HG03108 (cell line): ENCODE results near the gene NID1.
"Not testable (repeated sequence)": the region's sequence is repeated elsewhere in the genome, so short reads cannot be mapped to it uniquely, and the experiment has no call there.

Experiments used
- ATAC-seq: cut with Tn5 transposase; IDR thresholded peaks from one replicate; pipeline ENCODE4 v1.9.1; 2021; ENCODE audit warnings: moderate library complexity; ENCODE audit not compliant: unreplicated experiment

NID1 gene

DNA sequence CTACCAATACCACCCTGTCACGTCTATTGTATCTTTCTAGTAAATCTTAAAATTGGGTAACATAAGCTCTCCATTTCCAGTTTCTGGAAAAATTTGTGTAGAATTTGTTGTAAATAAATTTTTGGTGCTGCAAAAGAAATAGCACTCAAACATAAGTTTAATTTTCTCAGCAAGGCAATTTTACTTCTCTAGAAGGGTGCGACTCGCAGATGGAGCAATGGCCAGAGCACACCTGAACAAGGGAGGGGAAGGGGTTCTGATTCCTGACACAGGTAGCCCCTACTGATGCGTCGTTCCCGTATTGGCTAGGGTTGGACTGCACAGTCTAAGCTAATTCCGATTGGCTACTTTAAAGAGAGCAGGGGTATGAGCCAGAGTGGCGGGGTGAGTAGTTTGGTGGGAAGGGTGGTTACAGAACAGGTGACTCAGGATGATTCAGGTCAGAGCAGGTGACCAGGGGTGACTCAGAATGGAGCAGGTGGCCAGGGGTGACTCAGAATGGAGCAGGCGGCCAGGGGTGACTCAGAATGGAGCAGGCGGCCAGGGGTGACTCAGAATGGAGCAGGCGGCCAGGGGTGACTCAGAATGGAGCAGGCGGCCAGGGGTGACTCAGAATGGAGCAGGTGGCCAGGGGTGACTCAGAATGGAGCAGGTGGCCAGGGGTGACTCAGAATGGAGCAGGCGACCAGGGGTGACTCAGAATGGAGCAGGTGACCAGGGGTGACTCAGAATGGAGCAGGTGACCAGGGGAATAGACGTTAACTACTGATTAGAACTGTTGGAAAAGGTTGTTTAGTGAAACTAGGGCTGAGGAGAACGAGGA lies 32.0 kb upstream of the NID1 start:
- not testable (repeated sequence) for ATAC-seq

GRCh38 chr1:236095705-236096520 lies 31.0 kb upstream of the NID1 start:
- ATAC-seq: no peak

DNA sequence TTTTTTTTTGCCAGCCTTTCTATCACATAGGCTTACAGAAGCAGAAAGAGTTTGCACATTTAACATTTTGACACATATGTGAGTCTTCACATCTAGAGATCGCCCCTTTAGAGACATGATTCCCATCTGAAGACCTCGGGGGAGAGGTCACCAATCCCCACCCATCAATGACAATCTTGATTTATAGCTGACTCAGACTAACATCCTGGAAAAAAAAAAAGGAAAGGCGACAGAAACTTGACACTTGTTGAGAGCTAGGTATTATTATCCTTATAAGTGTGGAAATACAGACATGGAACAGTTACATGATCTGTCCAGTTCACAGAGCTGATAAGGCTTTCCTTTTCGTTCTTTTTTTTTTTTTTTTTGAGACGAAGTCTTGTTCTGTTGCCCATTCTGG lies 28.0 kb upstream of the NID1 start:
- ATAC-seq: no peak

DNA sequence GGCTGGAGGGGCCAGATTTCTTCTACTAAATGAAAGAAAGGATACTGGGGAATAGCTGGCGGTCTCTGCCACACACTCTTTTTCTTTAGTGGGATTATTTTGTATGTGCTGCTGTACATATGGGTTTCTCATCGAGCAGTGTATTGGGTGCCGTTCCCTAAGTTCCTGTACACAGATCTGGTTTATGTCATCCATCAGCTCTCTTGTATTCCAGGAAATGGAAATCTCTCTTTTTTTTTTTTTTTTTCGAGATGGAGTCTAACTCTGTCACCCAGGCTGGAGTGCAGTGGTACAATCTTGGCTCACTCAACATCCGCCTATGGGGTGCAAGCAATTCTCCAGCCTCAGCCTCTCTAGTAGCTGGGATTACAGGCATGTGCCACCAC lies 27.0 kb upstream of the NID1 start:
- ATAC-seq: no peak

- ATAC-seq: no peak
Measured at GRCh38 chr1:236090741-236091147, 25.9 kb upstream of the NID1 start.

- no peak for ATAC-seq
Measured at GRCh38 chr1:236089046-236089773, 24.3 kb upstream of the NID1 start.

DNA sequence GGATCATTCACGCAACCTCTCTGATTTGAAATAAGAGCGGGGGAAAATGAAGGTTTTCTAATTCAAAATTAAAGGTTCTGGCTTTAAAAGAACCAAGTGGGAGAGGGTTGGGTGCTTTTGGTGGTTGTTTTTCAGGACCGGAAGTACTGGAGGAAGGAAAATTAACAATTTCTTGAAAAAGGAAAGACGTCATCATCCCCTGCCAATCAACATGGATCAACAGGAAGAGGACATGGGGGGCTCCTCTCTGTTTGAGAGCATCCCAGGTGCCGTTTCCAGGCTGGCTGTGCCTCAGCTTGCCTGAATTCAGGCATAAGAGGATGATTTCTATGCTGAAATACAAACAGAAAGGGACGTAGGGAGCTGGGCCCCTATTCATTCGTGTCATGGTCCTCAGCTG lies 21.6 kb upstream of the NID1 start:
- ATAC-seq: no peak

DNA sequence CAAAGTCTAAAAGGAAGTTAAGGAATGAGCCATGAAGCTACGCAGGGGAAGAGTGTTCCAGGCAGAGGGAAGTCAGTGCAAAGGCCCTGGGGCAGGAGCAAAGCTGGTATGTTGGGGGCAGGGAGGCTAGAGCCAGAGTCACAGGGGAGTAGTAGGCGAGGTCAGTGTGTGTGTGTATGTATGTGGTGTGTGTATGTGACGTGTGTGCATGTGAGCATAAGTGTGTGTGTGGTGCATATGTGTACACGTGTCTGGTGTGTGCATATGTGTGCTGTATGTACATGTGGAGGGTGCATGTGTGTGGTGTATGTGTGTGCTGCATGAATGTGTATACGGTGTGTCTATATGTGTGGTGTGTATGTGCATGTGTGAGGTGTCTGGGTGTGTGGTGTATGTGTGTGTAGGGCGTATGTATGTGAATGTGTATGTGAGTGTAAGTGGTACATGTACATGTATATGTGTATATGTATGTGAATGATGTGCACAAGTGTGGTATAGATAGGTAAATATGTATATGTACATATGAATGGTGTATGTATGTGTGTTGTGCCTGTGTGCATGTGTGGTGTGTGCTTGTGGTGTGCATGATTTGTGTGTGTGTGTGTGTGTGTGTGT lies 20.8 kb upstream of the NID1 start:
- ATAC-seq: no peak

DNA sequence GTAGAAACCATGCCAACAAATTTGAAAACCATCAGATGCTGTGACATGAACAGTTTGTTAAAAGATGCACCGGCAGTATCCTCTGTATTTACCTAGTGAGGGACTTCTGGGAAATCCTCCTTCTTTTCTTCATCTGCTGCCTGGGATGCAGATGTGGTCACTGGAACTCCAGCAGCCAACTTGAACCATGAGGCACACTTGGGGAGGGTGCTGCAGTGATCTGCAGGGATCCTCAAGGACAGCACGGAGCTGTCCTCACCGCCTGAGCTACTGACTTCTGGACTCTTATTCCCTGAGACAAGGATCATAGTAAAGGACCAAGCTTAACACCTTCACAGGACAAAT lies 19.5 kb upstream of the NID1 start:
- no peak for ATAC-seq

GRCh38 chr1:236083650-236084385 lies 18.9 kb upstream of the NID1 start:
- no peak for ATAC-seq

DNA sequence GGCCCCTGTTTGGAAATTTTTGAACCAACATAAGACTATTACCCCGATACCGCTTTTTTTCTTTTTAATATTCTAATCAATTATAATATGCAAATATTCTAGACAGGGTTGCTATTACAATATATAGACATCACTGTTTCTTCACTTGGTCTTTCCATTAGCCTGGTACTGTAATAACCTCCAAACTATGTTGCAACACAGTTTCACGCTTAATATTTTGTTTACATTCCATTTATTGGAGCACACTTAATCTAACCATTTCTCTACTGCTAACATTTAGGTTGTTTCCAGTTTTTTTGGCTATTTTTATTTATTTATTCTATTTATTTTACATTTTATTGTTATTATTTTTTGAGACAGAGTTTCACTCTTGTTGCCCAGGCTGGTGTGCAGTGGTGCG lies 17.6 kb upstream of the NID1 start:
- no peak for ATAC-seq

DNA sequence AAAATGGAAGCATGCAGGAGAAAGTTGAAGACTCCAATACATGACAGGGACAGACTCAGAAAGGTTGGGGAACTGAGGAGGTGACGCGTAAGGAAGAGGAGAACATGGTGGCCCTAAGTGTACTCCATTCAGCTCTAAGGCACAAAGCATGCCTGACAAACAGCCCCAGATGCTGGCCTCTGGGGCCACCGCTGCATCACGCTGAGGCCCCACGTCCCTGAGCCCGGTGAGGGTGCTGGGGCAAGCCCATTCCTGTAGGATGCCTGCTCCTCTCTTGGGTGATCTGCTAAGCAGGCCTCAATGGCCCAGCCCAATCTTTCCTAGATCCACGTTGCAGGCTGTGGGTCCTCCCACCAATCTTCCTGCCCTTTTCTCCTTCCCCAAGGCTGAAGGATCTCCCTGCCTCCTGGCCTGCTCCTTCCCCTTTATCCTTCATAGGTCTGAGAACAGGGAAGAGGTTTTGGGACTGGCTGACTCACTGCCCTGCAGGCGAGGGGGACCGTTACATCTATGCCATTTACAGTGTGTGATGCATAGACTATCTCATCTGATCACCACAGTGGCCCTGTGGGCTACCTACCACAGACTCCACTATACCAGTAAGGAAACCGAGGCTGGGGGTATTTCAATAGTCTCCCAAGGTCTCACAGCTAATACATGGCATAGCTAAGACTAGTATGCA lies 16.8 kb upstream of the NID1 start:
- no peak for ATAC-seq

DNA sequence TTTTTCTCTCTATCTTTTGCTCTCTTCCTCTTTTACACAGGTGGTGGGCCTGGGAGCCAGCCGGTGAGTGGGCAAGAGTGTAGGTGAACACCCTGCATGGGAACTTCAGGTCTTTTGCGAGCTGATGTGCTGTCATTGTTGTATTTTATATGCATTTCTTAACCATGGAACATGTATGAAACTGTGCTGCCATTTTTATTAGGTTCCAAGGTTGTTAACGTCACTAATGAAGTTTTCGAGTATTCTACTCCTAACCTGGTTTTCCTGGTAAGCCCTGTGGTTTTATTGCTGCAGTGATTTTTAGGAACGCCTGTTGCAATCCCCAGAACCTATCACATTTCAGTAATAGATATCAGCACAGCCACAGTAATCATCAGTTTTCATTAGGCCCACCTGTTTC lies 14.8 kb upstream of the NID1 start:
- ATAC-seq: no peak

GRCh38 chr1:236078993-236079392 lies 14.1 kb upstream of the NID1 start:
- ATAC-seq: no peak

- ATAC-seq: not testable (repeated sequence)
Measured at GRCh38 chr1:236078077-236078476, 13.2 kb upstream of the NID1 start.

GRCh38 chr1:236075848-236076247 lies 11.0 kb upstream of the NID1 start:
- ATAC-seq: no peak

GRCh38 chr1:236073307-236073897 lies 8.5 kb upstream of the NID1 start:
- ATAC-seq: no peak

- no peak for ATAC-seq
Measured at GRCh38 chr1:236072001-236072400, 7.1 kb upstream of the NID1 start.

GRCh38 chr1:236070753-236071152 lies 5.9 kb upstream of the NID1 start:
- ATAC-seq: no peak

DNA sequence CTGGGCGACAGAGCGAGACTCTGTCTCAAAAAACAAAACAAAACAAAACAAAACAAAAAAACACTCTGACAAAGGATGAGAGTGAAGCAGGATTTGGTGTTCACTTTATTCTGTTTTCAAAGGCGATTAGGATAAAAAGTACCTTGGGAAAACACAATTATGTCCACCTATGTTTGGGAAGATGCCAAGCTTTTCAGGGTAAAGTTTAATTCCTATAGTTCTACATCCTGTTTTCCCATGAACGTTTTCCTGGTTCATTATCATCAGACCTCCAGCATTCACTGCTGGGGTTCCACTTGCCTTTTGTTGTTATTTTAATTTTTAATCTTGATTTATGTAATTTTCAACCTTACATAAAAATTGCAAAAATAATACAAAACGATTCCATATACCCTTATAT lies 4.9 kb upstream of the NID1 start:
- no peak for ATAC-seq
